Osteocyte (in vitro differentiated cells): ENCODE measurements around the gene RINL. TPM values are rescaled to one million over a fixed set of nuclear protein-coding genes. Genes with fewer than 3 reads are reported as not detected.

Source experiments
- DNase-seq: peaks from one replicate; pipeline ENCODE4 v3.0.0; 2021; ENCODE audit warnings: mixed read lengths; ENCODE audit not compliant: unreplicated experiment; ENCODE audit errors: extremely low spot score
- H3K27ac Mint-ChIP-seq: one replicate; pipeline ENCODE4 v1.8.0; 2021; ENCODE audit warnings: mild to moderate bottlenecking, mixed read lengths; ENCODE audit not compliant: unreplicated experiment
- H3K27me3 Mint-ChIP-seq: one replicate; pipeline ENCODE4 v1.8.0; 2021; ENCODE audit warnings: mixed read lengths; ENCODE audit not compliant: unreplicated experiment
- H3K36me3 Mint-ChIP-seq: one replicate; pipeline ENCODE4 v1.8.0; 2021; ENCODE audit warnings: mixed read lengths; ENCODE audit not compliant: unreplicated experiment
- H3K4me1 Mint-ChIP-seq: one replicate; pipeline ENCODE4 v1.8.0; 2021; ENCODE audit warnings: mixed read lengths; ENCODE audit not compliant: unreplicated experiment
- H3K4me3 Mint-ChIP-seq: one replicate; pipeline ENCODE4 v1.8.0; 2021; ENCODE audit warnings: mild to moderate bottlenecking, moderate library complexity, mixed read lengths; ENCODE audit not compliant: unreplicated experiment
- H3K9me3 Mint-ChIP-seq: one replicate; pipeline ENCODE4 v1.8.0; 2021; ENCODE audit warnings: mixed read lengths; ENCODE audit not compliant: unreplicated experiment
- CTCF ChIP-seq: fragments of 200-600 bp; sonication (generic); IDR thresholded peaks from 2 replicates; pipeline ENCODE4 v1.5.0; 2021; ENCODE audit warnings: antibody characterized with exemption, mild to moderate bottlenecking, moderate library complexity
- total RNA-seq: library from RNA; stranded (reverse); gene quantifications from 2 replicates; pipeline ENCODE4 v1.2.1, GENCODE V29; 2021

RINL gene
- total RNA-seq, 1 donor from 2014 or later, result not detected

- H3K4me3 Mint-ChIP-seq, result peak overlapping the region; percentile 97
- no peaks in the 10 kb centered on the region for H3K9me3 Mint-ChIP-seq
- peaks cover 28% of the 10 kb centered on the region for H3K4me1 Mint-ChIP-seq
- TF ChIP-seq CTCF, result no peak
- no peaks in the 10 kb centered on the region for H3K36me3 Mint-ChIP-seq
- no peaks in the 10 kb centered on the region for H3K27me3 Mint-ChIP-seq
- DNase-seq, result no peak
- H3K27ac Mint-ChIP-seq, result peak overlapping the region; percentile 91
Measured at GRCh38 chr19:38898788-38899446, 20.8 kb upstream of the RINL start.

GRCh38 chr19:38894968-38895367 lies 16.9 kb upstream of the RINL start:
- H3K36me3 Mint-ChIP-seq, result peaks cover 6% of the 10 kb centered on the region
- no peak for TF ChIP-seq CTCF
- H3K4me1 Mint-ChIP-seq, result peaks cover 15% of the 10 kb centered on the region
- DNase-seq, result no peak
- no peak overlapping the region for H3K27ac Mint-ChIP-seq
- H3K4me3 Mint-ChIP-seq, result no peak overlapping the region
- H3K27me3 Mint-ChIP-seq, result no peaks in the 10 kb centered on the region
- no peaks in the 10 kb centered on the region for H3K9me3 Mint-ChIP-seq

- no peak for DNase-seq
- Mint-ChIP-seq H3K36me3 (peaks cover 9% of the 10 kb centered on the region), H3K4me3 (no peak overlapping the region), H3K9me3 (no peaks in the 10 kb centered on the region), H3K27ac (no peak overlapping the region), H3K27me3 (no peaks in the 10 kb centered on the region), H3K4me1 (peaks cover 10% of the 10 kb centered on the region)
- TF ChIP-seq CTCF, result no peak
Measured at GRCh38 chr19:38893341-38893771, 15.3 kb upstream of the RINL start.

GRCh38 chr19:38892841-38893240 lies 14.8 kb upstream of the RINL start:
- peaks cover 6% of the 10 kb centered on the region for H3K4me1 Mint-ChIP-seq
- no peak for TF ChIP-seq CTCF
- no peaks in the 10 kb centered on the region for H3K27me3 Mint-ChIP-seq
- H3K4me3 Mint-ChIP-seq, result no peak overlapping the region
- DNase-seq, result no peak
- H3K9me3 Mint-ChIP-seq, result no peaks in the 10 kb centered on the region
- peaks cover 10% of the 10 kb centered on the region for H3K36me3 Mint-ChIP-seq
- no peak overlapping the region for H3K27ac Mint-ChIP-seq

GRCh38 chr19:38891771-38892170 lies 13.7 kb upstream of the RINL start:
- Mint-ChIP-seq H3K4me1 (no peaks in the 10 kb centered on the region), H3K36me3 (peaks cover 10% of the 10 kb centered on the region), H3K4me3 (no peak overlapping the region), H3K27ac (no peak overlapping the region), H3K9me3 (no peaks in the 10 kb centered on the region), H3K27me3 (no peaks in the 10 kb centered on the region)
- DNase-seq, result no peak
- no peak for TF ChIP-seq CTCF
